AG10803 (cell line): ENCODE data around the gene MVD.

Experiments
- DNase-seq: peaks from one replicate; pipeline ENCODE4 v3.0.0; 2010; ENCODE audit warnings: low read depth
- H3K4me3 ChIP-seq: 2 replicates; pipeline ENCODE4 v1.5.1; 2011; ENCODE audit warnings: mild to moderate bottlenecking, low read length, control low read depth
- CTCF ChIP-seq: conservative IDR thresholded peaks from 2 replicates; pipeline ENCODE4 v1.5.1; 2011; ENCODE audit warnings: mild to moderate bottlenecking, low read length, control low read depth, inconsistent platforms

MVD gene

GRCh38 chr16:88667461-88667860, 4.6 kb upstream of the MVD start:
- TF ChIP-seq CTCF, result no peak
- no peak overlapping the region for H3K4me3 ChIP-seq
- DNase-seq, result no peak

DNA sequence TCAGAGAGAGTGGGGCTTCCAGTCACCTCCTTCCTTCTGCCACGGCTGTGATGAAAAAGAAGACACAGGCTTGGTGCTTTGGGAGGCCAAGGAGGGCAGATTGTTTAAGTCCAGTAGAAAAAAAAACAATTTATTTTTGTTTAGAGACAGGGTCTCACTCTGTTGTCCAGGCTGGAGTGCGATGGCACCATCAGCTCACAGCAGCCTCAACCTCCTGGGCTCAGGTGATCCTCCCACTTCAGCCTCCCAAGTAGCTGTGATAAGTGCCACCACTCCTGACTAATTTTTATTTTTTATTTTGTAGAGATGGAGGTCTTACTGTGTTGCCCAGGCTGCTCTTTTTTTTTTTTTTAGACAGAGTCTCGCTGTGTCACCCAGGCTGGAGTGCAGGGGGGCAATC, 2.7 kb upstream of the MVD start:
- TF ChIP-seq CTCF, result no peak
- DNase-seq, result no peak
- H3K4me3 ChIP-seq, result no peak overlapping the region

DNA sequence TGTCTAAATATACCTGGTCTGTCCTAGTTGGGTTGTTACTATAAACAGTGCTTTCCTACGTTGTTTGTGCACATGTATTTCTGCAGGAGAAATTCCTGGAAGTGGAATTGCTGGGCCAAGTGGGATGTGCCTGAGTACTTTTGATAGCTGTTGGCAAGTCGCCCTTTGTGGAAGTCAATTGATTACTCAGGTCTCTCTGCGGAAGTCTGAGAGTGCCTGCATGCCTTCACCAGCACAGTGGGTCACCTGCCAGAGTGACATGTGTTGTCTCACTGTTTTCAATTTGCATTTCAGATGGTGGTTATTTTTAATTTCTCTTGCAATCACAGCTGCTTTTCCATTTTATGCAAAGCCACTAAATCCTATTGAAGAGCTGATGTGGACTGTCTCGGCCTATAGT, 2.3 kb upstream of the MVD start:
- DNase-seq, result no peak
- no peak overlapping the region for H3K4me3 ChIP-seq
- no peak for TF ChIP-seq CTCF

DNA sequence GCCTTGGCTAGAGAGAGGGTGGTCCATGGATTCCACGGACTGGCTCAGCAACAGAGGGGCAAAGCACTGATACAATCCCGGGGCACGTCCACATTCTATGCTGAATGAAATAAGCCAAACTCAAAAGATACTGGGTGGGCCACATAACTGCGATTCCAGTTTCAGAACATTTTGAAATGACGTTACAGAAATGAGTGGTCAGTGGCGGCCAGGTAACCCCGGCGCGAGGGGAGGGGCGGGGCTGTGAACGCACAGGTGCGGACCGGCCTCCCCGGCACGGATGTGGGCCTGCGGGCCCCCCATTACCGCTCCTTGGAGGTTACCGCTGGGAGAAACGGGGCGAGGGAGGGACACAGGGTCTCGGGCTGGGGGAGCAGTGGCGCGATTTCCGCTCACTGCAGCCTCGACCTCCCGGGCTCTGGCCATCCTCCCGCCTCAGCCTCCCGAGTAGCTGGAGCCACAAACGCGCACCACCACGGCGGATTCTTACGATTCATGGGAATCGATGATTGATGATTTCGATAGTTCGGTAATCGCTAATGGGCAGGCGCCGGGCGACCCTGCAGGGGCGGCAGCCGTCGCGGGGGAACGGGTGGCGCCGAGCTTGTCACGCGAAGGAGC, 559 bp downstream of the MVD start:
- H3K4me3 ChIP-seq, result peak overlapping the region; percentile 77
- TF ChIP-seq CTCF, result no peak
- no peak for DNase-seq

GRCh38 chr16:88661468-88661867, 1.4 kb downstream of the MVD start:
- TF ChIP-seq CTCF, result no peak
- DNase-seq, result no peak
- no peak overlapping the region for H3K4me3 ChIP-seq

DNA sequence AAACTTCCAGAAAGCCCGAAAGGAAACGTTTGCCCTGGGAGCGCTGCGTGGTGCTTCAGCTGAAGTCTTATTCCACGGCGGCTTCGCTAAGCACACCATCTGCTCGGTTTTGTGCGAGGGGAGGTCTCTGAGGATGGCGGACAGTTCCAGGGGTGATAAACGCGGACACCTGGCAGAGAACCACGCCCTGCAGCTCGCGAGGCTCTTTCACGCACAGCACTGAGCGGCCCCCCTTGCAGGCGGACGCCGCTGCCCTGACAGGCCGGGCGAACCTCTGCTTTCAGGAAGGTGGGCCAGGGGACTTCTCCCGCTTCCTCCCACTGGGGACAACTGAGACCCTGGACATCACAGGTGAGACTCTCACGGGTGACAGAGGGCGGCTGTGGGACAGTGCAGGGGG, 3.7 kb downstream of the MVD start:
- no peak for DNase-seq
- no peak overlapping the region for H3K4me3 ChIP-seq
- TF ChIP-seq CTCF, result no peak

GRCh38 chr16:88658714-88659113, 4.2 kb downstream of the MVD start:
- no peak for DNase-seq

More at GRCh38 chr16:88658714-88659113, 4.2 kb downstream of the MVD start:
- H3K4me3 ChIP-seq, result no peak overlapping the region
- no peak for TF ChIP-seq CTCF
